Central memory CD4-positive, alpha-beta T cell (primary cell): ENCODE results near the gene AEBP2.

ENCODE experiments used
- DNase-seq: peaks from one replicate; pipeline ENCODE4 v3.0.0; 2022

AEBP2 gene

DNA sequence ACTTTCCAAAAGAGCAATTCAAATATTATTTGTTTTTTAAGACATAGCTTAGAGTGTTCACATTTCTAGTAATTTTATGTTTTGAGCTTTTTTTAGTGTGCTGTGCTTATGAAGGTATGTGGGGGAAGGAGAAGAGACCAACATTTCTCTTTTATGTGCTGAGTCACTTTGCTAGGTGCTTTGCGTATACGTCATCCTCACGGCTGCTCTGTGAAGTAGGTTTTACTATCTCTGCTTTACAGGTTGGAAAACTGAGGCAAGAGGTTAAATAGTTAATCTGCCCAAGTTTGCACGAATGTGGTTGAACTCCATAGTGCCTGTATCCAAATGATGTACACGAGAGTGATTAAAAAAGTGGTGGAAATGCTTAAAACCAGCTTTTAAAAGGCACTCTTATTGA, 75.9 kb downstream of the AEBP2 start:
- DNase-seq: no peak

DNA sequence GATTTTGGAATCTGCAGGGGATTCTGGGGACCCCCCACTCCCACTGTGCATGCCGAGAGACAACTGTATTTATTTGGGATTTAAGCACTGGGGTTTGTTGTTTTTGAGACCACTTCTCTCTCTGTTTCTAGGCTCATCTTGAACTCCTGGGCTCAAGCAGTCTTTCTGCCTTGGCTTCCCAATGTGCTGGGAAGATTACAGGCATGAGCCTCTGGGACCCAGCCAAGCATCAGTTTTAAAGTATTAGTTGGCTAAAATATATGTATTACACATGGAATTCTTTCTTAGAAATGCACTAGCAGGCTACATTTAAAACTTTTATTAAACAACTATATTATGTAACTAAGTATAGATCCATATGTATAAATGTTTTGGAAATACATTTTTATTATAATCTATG, 78.3 kb downstream of the AEBP2 start:
- no peak for DNase-seq

DNA sequence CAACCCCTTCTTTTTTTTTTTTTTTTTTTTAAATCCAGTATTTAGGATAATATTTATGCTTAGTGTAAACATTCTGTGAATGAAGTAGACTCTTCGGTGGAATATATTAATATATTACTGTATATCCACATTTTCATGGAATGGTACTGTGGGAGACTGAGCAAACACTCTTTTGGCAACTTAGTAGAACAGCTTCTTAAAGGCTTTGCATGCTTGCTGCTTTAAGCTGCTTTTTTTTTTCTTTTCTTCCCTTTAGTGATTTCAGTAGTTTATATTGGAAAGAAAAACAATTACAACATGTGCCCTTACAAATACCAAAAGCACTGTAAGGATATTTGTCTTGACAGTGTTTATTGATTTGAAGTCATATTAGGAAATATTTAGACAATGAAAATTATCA, 78.9 kb downstream of the AEBP2 start:
- no peak for DNase-seq

DNA sequence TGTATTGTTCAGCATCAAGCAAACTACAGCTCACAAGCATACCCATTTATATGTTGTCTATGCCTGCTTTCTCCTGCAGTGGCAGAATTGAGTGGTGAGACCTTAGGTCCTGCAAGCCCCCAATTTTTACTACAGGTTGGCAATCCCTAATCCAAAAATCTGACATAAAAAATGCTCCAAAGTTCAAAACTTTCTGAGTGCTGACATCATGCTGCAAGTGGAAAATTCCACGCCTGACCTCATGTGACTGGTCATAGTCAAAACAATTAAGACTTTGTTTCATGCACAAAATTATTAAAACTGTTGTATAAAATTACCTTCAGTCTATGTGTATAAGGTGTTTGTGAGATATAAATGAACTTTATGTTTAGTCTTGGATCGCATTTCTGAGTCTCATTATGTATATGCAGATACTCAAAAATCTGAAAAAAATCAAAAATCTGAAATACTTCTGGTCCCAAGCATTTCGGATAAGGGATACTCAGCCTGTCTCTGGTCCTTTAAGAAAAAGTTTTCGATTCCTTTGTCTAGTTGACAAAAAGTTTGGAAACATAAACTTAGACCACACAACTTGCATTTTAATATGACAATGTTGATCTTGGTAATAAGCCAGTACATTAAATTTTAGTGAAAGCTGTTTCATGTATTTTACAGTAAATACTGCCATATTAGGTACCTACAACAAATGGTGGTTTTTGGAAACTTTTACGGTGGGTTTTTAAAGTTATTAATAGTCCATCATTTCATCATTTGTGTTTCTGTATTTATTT, 81.5 kb downstream of the AEBP2 start:
- DNase-seq: no peak

DNA sequence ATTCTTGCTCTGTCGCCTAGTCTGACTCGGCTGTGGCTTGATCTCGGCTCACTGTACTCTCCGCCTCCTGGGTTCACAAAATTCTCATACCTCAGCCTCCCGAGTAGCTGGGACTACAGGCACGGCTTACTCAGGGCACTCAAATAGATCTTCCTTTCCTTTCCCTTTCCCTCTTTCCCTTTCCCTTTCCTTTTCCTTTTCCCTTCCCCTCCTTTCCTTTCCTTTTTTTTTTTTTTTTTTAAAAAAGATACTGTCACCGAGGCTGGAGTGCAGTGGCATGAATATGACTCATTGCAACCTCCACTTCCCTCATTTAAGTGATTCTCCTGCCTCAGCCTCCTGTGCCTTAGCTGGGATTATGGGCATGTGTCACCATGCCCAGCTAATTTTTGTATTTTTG, 86.0 kb downstream of the AEBP2 start:
- DNase-seq: no peak

DNA sequence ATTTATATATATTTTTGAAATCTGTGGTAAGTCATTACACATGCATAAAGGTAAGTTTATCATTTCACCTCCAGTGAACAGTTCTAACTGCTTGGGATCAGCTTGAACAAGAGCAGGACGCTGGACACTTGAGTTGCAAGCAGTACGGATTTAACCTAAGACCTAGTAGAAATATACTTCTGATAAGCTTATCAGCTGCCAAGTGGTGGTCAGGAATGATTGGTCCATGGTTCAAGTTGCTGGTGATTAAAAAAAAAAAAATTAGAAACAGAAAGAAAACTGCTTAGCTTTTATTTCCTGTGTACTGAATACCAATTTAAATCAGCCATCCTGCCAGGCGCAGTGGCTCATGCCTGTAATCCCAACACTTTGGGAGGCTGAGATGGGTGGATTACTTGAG, 88.6 kb downstream of the AEBP2 start:
- no peak for DNase-seq

DNA sequence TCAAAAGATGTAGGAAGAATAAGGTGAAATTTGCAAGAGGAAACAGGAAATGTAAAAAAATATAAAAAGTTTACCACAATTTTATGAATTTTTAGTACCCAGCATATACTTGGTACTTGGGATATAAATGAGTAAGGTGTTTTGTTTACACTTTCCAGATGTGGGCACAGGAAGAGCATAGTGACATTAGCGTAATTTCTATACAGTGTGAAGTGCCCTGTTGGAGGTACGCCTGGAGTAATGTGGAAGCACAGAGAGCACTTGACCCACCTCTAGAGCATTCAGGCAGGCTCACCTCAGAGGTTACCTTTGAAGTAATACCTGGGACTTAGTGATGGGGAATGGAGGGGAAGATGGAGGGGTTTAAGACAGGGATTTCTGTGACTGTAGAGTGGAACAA, 89.5 kb downstream of the AEBP2 start:
- DNase-seq: no peak

DNA sequence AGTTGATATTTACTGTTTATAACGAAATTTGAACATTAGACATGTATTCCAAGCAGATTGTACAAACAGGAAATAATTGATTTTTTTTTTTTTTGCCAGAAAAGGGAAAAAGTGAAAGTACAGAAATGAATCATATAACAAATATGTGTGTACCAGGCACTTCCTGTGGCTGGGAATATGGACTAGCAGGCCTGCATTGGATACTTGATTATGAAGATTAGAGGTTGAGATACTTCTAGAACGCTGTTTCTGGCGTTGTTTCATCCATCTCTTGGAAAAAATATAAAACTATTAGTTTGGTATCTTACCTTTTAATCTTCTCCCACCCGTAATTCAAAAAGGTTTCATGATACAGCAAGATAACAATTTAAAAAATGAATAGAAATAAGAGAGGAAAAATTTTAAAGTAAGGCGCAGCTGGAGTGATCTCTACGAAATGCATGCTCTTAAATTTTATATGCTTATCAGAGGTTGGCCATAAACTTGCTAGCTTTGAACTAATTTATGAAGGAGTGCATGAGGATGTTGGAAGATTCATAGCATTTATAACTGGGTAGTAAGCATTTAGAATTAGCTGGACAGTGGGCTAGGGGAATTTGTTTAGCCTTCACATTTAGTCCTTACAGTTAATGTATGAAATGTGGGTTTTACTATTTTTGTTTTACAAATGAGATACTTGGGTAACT, 90.8 kb downstream of the AEBP2 start:
- DNase-seq: no peak

DNA sequence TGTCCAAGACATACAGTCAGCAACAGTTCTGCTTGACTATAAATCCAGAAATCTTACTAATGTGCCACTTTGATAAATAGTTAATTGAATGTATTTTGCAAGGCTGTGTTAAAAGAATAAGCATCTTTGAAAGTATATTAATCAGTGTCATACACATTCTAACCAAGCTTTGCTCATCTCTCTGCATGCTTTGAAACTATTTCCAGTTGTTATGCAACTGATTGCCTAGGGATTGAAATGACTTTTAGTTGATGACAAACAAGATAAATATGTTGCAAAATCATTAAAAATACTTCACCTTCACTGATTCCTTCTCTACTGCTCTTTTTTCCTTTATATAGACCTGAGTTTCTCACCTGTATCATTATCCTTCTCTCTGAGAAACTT, 91.3 kb downstream of the AEBP2 start:
- no peak for DNase-seq

DNA sequence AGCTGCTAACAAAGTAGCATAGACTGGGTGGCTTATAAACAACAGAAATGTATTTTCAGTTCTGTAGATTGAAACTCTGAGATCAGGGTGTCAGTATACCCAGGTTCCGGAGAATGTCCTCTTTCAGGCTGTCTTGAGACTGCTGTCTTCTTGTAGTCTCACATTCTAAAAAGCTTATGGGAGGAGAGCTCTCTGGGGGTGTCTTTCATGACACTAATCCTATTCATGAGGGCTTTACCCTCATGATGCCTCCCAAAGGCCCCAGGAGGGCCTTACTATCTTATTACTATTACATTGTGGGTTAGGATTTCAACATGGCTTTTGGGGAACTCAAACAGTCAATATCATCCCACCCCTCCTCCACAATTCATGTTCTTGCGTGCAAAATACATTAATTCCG, 94.3 kb downstream of the AEBP2 start:
- DNase-seq: no peak

DNA sequence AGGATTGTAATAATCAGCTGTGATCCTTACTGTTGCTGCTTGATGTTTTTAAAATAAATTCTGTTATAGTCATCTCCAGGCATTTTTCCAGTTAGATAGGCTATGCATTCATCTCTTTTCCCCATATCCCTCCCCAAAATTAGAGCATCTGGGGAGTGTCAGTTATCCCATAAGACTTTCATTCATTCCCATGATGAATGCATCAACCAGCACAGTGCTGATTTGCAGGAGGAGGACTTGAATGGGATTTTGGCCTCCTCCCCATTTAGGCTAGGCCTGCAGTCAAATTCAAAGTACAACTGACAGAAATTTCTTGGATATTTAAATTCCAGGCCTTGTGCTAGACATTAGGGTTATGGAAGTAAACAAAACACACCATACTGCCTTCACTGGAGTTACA, 99.8 kb downstream of the AEBP2 start:
- DNase-seq: no peak

DNA sequence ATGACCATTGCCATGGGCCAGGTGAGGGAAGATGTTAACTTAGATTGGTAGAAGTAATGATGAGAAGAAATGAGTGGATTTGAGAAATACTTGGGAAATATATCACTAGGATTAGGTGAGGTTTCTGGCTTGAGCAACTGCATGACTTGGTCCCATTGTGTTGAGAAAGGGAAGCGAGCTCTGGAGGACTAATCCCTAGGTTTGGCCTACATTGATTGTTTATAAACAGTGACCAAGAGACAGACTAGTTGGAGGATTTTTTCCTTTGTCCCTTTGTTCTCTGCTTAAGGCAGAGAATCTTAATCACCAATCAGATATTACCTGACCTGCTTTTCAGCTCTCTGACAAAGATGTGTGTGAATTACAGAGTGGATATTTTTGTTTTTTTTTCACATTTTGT, 100.5 kb downstream of the AEBP2 start:
- DNase-seq: no peak

DNA sequence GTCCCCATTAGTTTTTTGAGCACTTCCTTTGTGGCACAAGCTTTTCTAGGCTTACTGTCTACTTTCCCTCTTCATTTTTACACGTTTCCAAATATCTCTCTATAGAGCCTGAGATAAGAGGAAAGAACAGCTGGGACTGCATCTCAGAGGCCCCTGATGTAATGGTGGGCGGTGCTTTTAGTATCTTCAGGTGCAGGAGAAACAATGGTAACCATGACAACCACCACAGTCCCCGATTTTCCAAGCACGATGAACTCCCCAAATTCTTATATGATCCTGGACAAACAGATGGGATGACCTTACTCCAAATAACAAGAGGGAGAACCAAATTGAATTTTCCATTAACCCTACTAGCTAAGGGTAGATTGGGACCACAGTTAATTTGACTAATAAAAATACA, 103.3 kb downstream of the AEBP2 start:
- DNase-seq: no peak

DNA sequence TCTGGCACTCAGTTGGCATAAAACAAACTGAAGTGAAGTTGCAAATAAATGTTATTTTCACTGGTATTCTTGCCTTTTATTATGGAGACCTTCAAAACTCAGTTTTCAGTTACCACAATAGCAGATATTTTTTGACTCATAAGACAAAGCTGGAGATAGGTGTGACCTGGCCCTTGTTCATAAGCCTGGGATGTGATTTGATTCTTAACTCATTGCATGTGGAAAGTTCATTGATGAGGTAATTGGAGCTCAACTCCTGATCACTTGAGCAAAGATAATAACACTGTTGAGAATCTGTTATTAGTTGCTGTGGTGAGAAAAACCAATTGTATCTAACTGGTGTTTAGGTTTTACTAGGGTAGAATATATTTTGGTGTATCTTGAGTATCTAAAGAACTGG, 105.1 kb downstream of the AEBP2 start:
- DNase-seq: no peak

DNA sequence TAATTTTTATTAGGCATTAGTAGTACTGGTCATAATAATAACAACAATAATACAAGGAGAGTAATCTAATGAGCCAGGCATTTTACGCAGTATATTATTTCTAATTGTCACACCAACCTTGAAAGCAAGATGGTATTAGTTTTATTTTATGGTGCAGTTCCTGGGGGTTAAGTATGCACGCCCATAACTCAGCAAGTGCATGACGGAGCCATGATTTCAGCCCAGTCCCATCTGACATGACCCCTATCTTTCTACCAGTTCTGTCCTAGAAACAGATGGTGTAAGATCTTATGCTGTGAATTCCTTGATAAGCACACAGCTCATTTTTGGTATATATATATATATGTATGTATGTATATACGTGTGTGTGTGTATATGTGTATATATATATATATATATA, 106.0 kb downstream of the AEBP2 start:
- no peak for DNase-seq

DNA sequence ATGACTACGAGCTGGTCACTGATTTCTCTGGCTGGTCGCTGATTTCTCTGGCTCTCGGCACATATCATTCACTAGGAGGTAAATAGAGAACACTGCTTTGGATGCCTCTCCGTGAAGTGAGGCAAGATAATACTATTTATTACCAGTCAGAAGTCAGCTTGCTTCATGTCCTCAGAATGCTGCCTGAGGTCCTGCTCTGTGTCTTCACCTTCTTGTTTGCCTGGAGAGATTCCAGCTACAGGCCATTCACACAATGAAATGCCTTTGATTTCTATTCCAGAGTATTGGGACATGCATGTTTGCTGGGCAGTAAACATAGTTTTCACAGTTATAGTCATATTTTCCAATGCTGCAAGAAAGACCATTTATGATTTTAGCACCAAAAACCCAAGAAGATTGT, 106.7 kb downstream of the AEBP2 start:
- no peak for DNase-seq

DNA sequence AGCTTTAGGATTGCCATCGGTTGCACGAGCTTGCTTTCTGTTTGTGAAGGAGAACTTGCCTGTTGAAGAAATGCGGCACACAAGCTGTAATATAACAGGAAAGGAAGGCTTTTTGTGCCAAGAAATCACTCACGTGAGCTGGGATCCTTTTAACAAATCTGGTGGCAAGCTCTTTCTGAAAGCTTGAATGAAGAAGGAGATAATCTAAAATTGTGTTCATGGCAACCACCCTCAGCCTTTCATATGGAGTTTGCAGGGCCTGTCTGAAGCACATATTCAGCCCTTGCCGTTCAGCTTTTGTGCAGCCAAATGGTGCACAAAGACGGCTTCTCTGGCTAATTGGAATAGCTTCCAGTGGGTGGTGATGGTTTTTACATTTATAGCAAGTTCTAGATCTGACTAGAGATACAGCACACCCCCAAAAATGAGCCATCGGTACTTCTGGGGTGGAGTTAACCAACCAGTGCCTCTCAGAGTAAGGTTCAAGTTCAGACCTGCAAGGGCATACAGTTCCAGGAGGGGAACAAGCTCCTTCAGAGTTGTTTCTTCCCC, 107.4 kb downstream of the AEBP2 start:
- DNase-seq: no peak

DNA sequence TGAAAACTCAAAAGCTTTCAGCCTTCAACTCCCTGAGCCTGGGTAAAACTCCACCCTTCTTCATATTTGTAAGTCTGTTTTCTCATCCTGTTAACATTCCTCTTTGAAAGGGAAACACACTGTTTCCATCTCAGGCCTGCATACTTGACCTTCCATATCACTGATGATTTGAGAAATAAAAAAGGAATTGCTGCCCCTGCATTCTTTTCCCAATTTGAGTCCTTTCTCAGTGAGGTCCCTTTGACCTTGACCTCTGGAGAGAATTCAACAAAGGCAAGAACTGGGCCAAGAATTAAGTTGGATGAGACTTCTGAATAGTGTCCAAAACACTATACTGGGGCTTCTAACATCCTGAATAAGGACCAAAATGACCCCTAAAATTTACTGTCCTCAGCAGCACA, 108.0 kb downstream of the AEBP2 start:
- no peak for DNase-seq

DNA sequence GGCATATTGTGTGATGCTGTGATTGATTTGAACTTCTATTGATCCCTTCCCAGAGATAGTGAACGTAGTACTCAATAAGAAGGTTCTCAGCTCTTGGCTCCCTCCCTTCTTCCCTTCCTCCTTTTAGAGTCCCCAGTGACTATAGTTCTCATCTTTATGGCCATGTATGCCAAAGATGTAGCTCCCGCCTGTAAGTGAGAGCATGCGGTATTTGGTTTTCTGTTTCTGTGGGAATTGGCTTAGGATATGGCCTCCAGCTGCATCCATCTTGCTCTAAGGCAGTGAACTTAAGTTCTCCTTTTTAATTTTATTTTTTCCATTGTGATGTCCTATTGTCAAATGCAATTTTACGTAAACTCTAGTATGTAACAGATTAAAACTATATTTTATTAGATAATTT, 109.5 kb downstream of the AEBP2 start:
- no peak for DNase-seq

DNA sequence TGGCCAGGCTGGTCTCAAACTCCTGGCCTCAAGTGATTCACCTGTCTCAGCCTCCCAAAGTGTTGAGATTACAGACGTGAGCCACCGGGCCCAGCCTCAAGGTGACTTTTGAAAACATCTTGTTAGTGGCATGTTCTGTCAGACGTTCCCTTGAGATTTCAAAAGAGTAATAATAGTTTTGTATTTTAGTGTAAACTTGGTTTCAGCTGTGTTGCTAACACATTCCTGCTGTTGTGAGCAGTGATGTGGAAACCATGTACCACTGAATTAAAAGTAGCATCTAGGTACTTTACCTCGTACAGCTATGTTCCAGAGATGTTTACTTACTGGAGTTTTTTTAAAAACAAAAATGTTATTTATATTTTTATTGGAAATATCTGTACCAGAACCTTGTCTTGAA, 111.3 kb downstream of the AEBP2 start:
- no peak for DNase-seq

DNA sequence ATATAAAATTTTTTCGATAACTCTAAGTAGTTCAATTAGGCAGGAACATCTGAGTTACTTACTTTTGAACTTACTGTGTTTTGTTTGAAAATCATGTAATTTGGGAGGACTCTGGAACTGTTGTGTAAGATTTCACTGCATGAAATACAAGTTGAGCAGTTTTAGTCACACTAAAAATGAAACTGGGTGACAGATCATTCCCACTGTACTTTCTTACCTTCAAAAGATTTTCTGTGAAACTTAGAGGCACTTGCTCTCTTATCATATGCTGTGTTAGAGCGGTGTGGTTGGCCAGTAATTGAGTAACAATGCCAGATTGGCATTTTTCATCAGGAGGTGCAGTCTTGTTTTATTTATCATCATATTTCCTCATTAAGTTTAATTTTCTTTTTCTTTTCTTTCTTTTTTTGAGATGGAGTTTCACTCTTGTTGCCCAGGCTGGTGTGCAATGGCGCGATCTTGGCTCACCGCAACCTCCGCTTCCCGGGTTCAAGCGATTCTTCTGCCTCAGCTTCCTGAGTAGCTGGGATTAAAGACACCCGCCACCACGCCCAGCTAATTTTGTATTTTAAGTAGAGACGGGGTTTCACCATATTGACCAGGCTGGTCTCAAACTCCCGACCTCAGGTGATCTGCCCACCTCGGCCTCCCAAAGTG, 113.3 kb downstream of the AEBP2 start:
- DNase-seq: peak; percentile 9

DNA sequence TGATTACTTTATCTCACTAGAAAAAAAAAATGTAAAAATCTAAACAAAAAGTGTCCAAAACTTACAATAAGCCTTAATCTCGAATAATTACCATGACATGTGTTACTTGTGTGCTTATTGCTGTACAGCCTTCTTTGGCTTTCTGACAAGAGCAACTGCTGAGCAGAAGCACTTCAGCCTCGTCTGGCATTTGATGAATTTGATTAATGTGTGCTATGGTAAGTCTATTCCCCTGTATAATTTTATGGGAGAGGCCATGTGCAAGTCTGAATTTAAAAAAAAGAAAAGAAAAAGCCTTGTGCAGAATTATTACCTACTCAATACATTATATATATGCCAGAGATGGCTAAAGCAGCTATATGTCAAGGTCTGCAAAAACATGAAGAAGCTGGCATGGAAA, 113.9 kb downstream of the AEBP2 start:
- no peak for DNase-seq

DNA sequence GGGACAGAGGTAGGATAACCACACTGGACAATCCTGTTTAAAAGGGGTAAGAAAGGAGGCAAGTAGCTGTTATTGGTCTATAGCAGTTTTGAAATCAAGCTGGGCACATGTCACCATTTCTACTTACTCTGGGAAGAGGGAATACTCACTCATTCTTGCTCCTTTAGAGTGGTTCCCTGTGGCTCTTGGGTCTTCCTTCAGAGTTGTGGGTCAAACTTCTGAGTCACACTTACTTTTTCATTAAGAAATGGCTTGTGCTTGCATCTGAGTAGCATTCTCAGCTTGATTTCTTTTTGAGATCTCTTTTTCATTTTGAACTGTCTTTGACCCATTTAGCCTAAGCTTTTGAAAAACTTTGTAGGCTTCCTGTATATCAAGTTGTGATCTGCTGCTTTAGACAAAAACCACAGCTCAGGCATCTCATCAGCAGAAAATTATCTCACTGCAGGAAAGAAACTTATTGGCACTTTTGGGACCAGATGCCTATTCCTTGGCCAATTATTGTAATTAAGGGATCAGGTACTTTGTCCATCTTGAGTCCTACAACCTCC, 122.2 kb downstream of the AEBP2 start:
- no peak for DNase-seq
